Esophagus muscularis mucosa (tissue), 4 donors: ENCODE data around the gene CENPO. TPM values are rescaled to one million over a fixed set of nuclear protein-coding genes. Genes with fewer than 3 reads are reported as not detected.

Experiments
- DNase-seq: peaks from one replicate; pipeline ENCODE4 v3.0.0-alpha.2; 2017; ENCODE audit errors: extremely low spot score
- H3K27ac ChIP-seq, 4 donors: fragments of 200-600 bp; sonication (generic); replicated peaks in 1 of 4; 1 replicate in 3 of 4; 2 replicates in 1 of 4; pipeline ENCODE4 v1.5.1; 2016 to 2019; ENCODE audit warnings: mild to moderate bottlenecking in 1 of 4
- H3K27me3 ChIP-seq, 4 donors: fragments of 200-600 bp; sonication (generic); one replicate each; pipeline versions ENCODE4 v1.5.1 to v1.6.0; 2016 to 2019
- H3K36me3 ChIP-seq, 4 donors: fragments of 200-600 bp; sonication (generic); one replicate each; pipeline ENCODE4 v1.5.1; 2016 to 2019
- H3K4me1 ChIP-seq, 4 donors: fragments of 200-600 bp; sonication (generic); one replicate each; pipeline ENCODE4 v1.5.1; 2016 to 2019
- H3K4me3 ChIP-seq, 4 donors: fragments of 200-600 bp; sonication (generic); 1 replicate in 2 of 4; 2 replicates in 2 of 4; pipeline ENCODE4 v1.5.1; 2016 to 2019; ENCODE audit warnings: mild to moderate bottlenecking in 4 of 4, moderate library complexity in 1 of 4
- H3K9me3 ChIP-seq, 4 donors: fragments of 200-600 bp; sonication (generic); 1 replicate in 3 of 4; 2 replicates in 1 of 4; pipeline ENCODE4 v1.5.1; 2016 to 2019
- CTCF ChIP-seq, 3 experiments: fragments of 200-600 bp in 2 of 3; fragments of 450-650 bp in 1 of 3; sonication (generic) in 2 of 3; IDR thresholded peaks; one replicate each; pipeline ENCODE4 v1.5.1; 2017 to 2019; ENCODE audit warnings: antibody characterized with exemption in 3 of 3, mild to moderate bottlenecking in 2 of 3, moderate library complexity in 1 of 3
- EP300 ChIP-seq: sonication (generic); formaldehyde crosslinking; IDR thresholded peaks from one replicate; pipeline ENCODE4 v1.6.1; 2017; ENCODE audit warnings: antibody characterized with exemption
- POLR2A ChIP-seq: fragments of 450-650 bp; IDR thresholded peaks from one replicate; pipeline ENCODE4 v1.6.1; 2017; ENCODE audit warnings: antibody characterized with exemption, moderate library complexity, mild to moderate bottlenecking, low read depth
- POLR2AphosphoS5 ChIP-seq, 2 donors: sonication (generic); formaldehyde crosslinking; IDR thresholded peaks; one replicate each; pipeline ENCODE4 v1.6.1; 2017; ENCODE audit warnings: antibody characterized with exemption in 2 of 2
- WGBS: methylation state at CpG from one replicate; pipeline ENCODE4 v1.1.5; 2018; 5-methylcytosine and 5-hydroxymethylcytosine counted together
- intact Hi-C: fragments of 100-400 bp; cut with DNase I; formaldehyde crosslinking; loops from one replicate; pipeline ENCODE4 v1.15.1; 2023
- total RNA-seq, 4 donors: library from RNA; depleted of rRNA; stranded (reverse); fragments of >200 nt; gene quantifications; one replicate each; pipeline versions ENCODE4 v1.1.0 to v1.2.1, GENCODE V29; 2016

The CENPO gene
- total RNA-seq, 4 donors from 2014 or later: 1.2 to 2.7 (median 1.4) TPM

GRCh38 chr2:24747299-24747698 is 45.9 kb upstream of the CENPO start:
- Histone ChIP-seq H3K36me3 (peaks cover 11 to 40% (median 23%) of the 10 kb centered on the region in 4 donors), H3K27ac (no peak overlapping the region), H3K4me3 (no peak overlapping the region), H3K9me3 (no peaks in the 10 kb centered on the region), H3K27me3 (no peaks in the 10 kb centered on the region), H3K4me1 (peaks cover 0 to 8% (median 3%) of the 10 kb centered on the region in 4 donors)
- DNase-seq: no peak
- TF ChIP-seq CTCF (IDR thresholded peaks at IDR 0.05): no peak
- TF ChIP-seq POLR2A: no peak
- no peak for TF ChIP-seq POLR2AphosphoS5 (IDR thresholded peaks at IDR 0.05)
- no peak for TF ChIP-seq EP300
- 98% methylated on average over 3 of the region's 3 CpGs for WGBS
- intact Hi-C loops: no loop called here

- H3K27ac ChIP-seq: no peak overlapping the region
- 95% methylated on average over 7 of the region's 7 CpGs for WGBS
- peaks cover 0 to 3% (median 0%) of the 10 kb centered on the region in 4 donors for H3K4me1 ChIP-seq
- intact Hi-C loops: no loop called here
- no peak for DNase-seq
- H3K4me3 ChIP-seq: no peak overlapping the region
- no peaks in the 10 kb centered on the region for H3K9me3 ChIP-seq
- TF ChIP-seq POLR2AphosphoS5 (IDR thresholded peaks at IDR 0.05) (no peak), POLR2A (no peak), EP300 (no peak), CTCF (IDR thresholded peaks at IDR 0.05) (no peak)
- no peaks in the 10 kb centered on the region for H3K27me3 ChIP-seq
- H3K36me3 ChIP-seq: peaks cover 21 to 46% (median 38%) of the 10 kb centered on the region in 4 donors
Observed at GRCh38 chr2:24749069-24749691, 44.0 kb upstream of the CENPO start.

- 83% methylated on average over 3 of the region's 3 CpGs for WGBS
- Histone ChIP-seq H3K4me3 (no peak overlapping the region), H3K36me3 (peaks cover 41 to 83% (median 69%) of the 10 kb centered on the region in 4 donors), H3K9me3 (no peaks in the 10 kb centered on the region), H3K4me1 (no peaks in the 10 kb centered on the region), H3K27me3 (no peaks in the 10 kb centered on the region), H3K27ac (no peak overlapping the region)
- intact Hi-C loops: no loop called here
- DNase-seq: no peak
- no peak for TF ChIP-seq CTCF (IDR thresholded peaks at IDR 0.05)
- no peak for TF ChIP-seq POLR2AphosphoS5 (IDR thresholded peaks at IDR 0.05)
- TF ChIP-seq EP300: no peak
- no peak for TF ChIP-seq POLR2A
Observed at GRCh38 chr2:24754985-24755705, 38.1 kb upstream of the CENPO start.

- intact Hi-C loops: no loop called here
- Histone ChIP-seq H3K4me1 (no peaks in the 10 kb centered on the region), H3K4me3 (no peak overlapping the region), H3K9me3 (no peaks in the 10 kb centered on the region), H3K27ac (no peak overlapping the region), H3K27me3 (no peaks in the 10 kb centered on the region), H3K36me3 (peaks cover 42 to 92% (median 73%) of the 10 kb centered on the region in 4 donors)
- no peak for DNase-seq
- WGBS: 100% methylated on average over 1 of the region's 1 CpG
- TF ChIP-seq CTCF (IDR thresholded peaks at IDR 0.05): no peak
- TF ChIP-seq POLR2AphosphoS5 (IDR thresholded peaks at IDR 0.05): no peak
- no peak for TF ChIP-seq EP300
- no peak for TF ChIP-seq POLR2A
Observed at GRCh38 chr2:24756789-24757188, 36.4 kb upstream of the CENPO start.
